Endothelial cell of umbilical vein (primary cell): ENCODE measurements around the gene RPS19BP1.

Source experiments
- EZH2 ChIP-seq: IDR thresholded peaks from 2 replicates; pipeline ENCODE4 v1.6.1; 2012; ENCODE audit warnings: borderline replicate concordance, low read depth, mild to moderate bottlenecking, moderate library complexity, low read length, inconsistent platforms; ENCODE audit not compliant: severe bottlenecking
- GATA2 ChIP-seq: IDR thresholded peaks from 2 replicates; pipeline ENCODE4 v1.7.0; 2011; ENCODE audit warnings: low read depth, mild to moderate bottlenecking, moderate library complexity, mixed read lengths, low read length; ENCODE audit not compliant: insufficient read length, insufficient read depth
- JUN ChIP-seq: IDR thresholded peaks from 2 replicates; pipeline ENCODE4 v1.6.1; 2011; ENCODE audit warnings: borderline replicate concordance, low read depth; ENCODE audit not compliant: insufficient read length, insufficient read depth
- MYC ChIP-seq: IDR thresholded peaks from one replicate; pipeline ENCODE4 v1.6.1; 2011; ENCODE audit warnings: mild to moderate bottlenecking, low read depth, low read length
- POLR2A ChIP-seq: IDR thresholded peaks from 2 replicates; pipeline ENCODE4 v1.6.1; 2012; ENCODE audit warnings: low read depth, mild to moderate bottlenecking, control low read depth, low read length
- POLR2AphosphoS5 ChIP-seq: IDR thresholded peaks from 2 replicates; pipeline ENCODE4 v1.6.1; 2012; ENCODE audit warnings: low read depth, mild to moderate bottlenecking, control low read depth, low read length, moderate library complexity; ENCODE audit not compliant: insufficient read depth
- TF ChIP-seq, protein P1 (sequence below), 2 donors: IDR thresholded peaks; 1 replicate in 1 of 2; 2 replicates in 1 of 2; pipeline ENCODE4 v1.5.1; 2011; ENCODE audit warnings: low read length in 2 of 2, mild to moderate bottlenecking in 2 of 2, moderate library complexity in 2 of 2, control low read depth in 1 of 2, inconsistent platforms in 1 of 2, low read depth in 1 of 2; ENCODE audit not compliant: insufficient read depth in 1 of 2; ENCODE audit errors: extremely low read depth in 1 of 2
- TF ChIP-seq, protein P2 (sequence below): IDR thresholded peaks from 2 replicates; pipeline ENCODE4 v1.6.1; 2011; ENCODE audit not compliant: insufficient read depth, insufficient read length

DNA sequence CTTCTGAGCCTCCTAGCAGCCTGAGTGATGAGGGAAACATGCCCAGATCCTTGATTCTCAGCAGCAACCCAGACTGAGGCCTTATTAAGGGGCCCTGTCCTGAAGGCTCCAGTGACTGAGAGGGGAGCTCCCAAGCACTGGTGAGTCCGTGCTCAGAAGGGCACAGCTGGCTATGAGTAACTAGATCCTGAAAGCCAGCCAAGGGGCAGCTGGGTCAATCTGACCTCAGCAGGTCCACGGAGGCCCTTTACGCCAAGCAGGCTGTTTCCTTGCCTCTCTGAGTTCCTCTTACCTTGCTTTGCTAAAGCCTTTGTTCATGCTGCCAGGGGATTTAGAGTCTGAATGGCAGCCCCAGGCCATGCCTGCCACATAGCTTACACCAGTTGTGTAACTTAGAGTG, 49.8 kb downstream of the RPS19BP1 start:
- TF ChIP-seq, protein P1, sequence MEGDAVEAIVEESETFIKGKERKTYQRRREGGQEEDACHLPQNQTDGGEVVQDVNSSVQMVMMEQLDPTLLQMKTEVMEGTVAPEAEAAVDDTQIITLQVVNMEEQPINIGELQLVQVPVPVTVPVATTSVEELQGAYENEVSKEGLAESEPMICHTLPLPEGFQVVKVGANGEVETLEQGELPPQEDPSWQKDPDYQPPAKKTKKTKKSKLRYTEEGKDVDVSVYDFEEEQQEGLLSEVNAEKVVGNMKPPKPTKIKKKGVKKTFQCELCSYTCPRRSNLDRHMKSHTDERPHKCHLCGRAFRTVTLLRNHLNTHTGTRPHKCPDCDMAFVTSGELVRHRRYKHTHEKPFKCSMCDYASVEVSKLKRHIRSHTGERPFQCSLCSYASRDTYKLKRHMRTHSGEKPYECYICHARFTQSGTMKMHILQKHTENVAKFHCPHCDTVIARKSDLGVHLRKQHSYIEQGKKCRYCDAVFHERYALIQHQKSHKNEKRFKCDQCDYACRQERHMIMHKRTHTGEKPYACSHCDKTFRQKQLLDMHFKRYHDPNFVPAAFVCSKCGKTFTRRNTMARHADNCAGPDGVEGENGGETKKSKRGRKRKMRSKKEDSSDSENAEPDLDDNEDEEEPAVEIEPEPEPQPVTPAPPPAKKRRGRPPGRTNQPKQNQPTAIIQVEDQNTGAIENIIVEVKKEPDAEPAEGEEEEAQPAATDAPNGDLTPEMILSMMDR (IDR thresholded peaks at IDR 0.05; ENCODE audit: extremely low read depth in 1 of 2, insufficient read depth in 1 of 2, low read depth in 1 of 2, low read length in 2 of 2) = no peak
- TF ChIP-seq POLR2A (no peak), POLR2AphosphoS5 (no peak), EZH2 (no peak), GATA2 (no peak), MYC (no peak), JUN (no peak)
- TF ChIP-seq, protein P2, sequence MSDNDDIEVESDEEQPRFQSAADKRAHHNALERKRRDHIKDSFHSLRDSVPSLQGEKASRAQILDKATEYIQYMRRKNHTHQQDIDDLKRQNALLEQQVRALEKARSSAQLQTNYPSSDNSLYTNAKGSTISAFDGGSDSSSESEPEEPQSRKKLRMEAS = no peak
